SK-N-SH (cell line): ENCODE data around the gene HOXC11. TPM values are rescaled to one million over a fixed set of nuclear protein-coding genes. Genes with fewer than 3 reads are reported as not detected.

ENCODE experiments used
- CTCF ChIA-PET: fragments of 300-600, 350-600 bp; formaldehyde crosslinking; extraction: SDS; loops from one replicate; lab custom pipeline; 2021; lab: Yijun Ruan, JAX
- POLR2A ChIA-PET: fragments of 350-600 bp; sonication (Branson Sonifier 250); formaldehyde crosslinking; extraction: SDS; loops from one replicate; lab custom pipeline; 2020; ENCODE audit warnings: antibody characterized with exemption, inconsistent platforms; lab: Yijun Ruan, JAX
- DNase-seq: peaks from one replicate; pipeline ENCODE4 v3.0.0; 2012
- H2AFZ ChIP-seq: fragments of 200-600 bp; sonication (generic); 2 replicates; pipeline ENCODE4 v1.8.1; 2016; ENCODE audit warnings: antibody characterized with exemption, mild to moderate bottlenecking, low read depth
- H3F3A ChIP-seq: fragments of 200-600 bp; sonication (generic); replicated peaks from 2 replicates; pipeline ENCODE3; 2016; ENCODE audit warnings: antibody characterized with exemption, mild to moderate bottlenecking; ENCODE audit not compliant: insufficient read depth
- H3K27ac ChIP-seq, 2 experiments: fragments of 200-500 bp in 1 of 2; fragments of 200-600 bp in 1 of 2; sonication (Bioruptor generic) in 1 of 2; sonication (generic), shearing (Covaris generic) in 1 of 2; 2 replicates each; pipeline versions ENCODE4 v1.5.1 to v1.6.1; 2014 to 2016; ENCODE audit warnings: low read depth in 2 of 2, inconsistent platforms in 1 of 2, low read length in 1 of 2, mild to moderate bottlenecking in 1 of 2, mixed read lengths in 1 of 2
- H3K27me3 ChIP-seq: fragments of 200-600 bp; sonication (generic), shearing (Covaris generic); 2 replicates; pipeline ENCODE4 v1.6.1; 2016; ENCODE audit warnings: mixed run types; ENCODE audit not compliant: insufficient read depth
- H3K36me3 ChIP-seq, 2 experiments: fragments of 200-500 bp in 1 of 2; fragments of 200-600 bp in 1 of 2; sonication (Bioruptor generic) in 1 of 2; sonication (generic) in 1 of 2; replicated peaks in 1 of 2; 2 replicates each; pipeline versions ENCODE3 to v1.5.1; 2014 to 2016; ENCODE audit warnings: low read length in 1 of 2, mild to moderate bottlenecking in 1 of 2; ENCODE audit not compliant: insufficient read depth in 2 of 2, control insufficient read depth in 1 of 2
- H3K4me1 ChIP-seq, 2 experiments: fragments of 200-500 bp in 1 of 2; fragments of 200-600 bp in 1 of 2; sonication (Bioruptor generic) in 1 of 2; sonication (generic), shearing (Covaris generic) in 1 of 2; 2 replicates each; pipeline versions ENCODE4 v1.5.1 to v1.6.1; 2014 to 2016; ENCODE audit warnings: low read depth in 1 of 2, low read length in 1 of 2, mixed run types in 1 of 2; ENCODE audit not compliant: insufficient read depth in 2 of 2, control insufficient read depth in 1 of 2
- H3K4me2 ChIP-seq: fragments of 200-600 bp; sonication (generic), shearing (Covaris generic); 2 replicates; pipeline ENCODE4 v1.6.1; 2017; ENCODE audit warnings: mixed run types
- H3K4me3 ChIP-seq, 2 experiments: fragments of 200-500 bp in 1 of 2; fragments of 200-600 bp in 1 of 2; sonication (Bioruptor generic) in 1 of 2; sonication (generic), shearing (Covaris generic) in 1 of 2; 2 replicates each; pipeline versions ENCODE4 v1.5.1 to v1.8.1; 2014 to 2016; ENCODE audit warnings: low read depth in 2 of 2, inconsistent platforms in 1 of 2, low read length in 1 of 2, mild to moderate bottlenecking in 1 of 2, mixed read lengths in 1 of 2, moderate library complexity in 1 of 2
- H3K79me2 ChIP-seq: fragments of 200-600 bp; sonication (generic); 2 replicates; pipeline ENCODE4 v1.8.1; 2017; ENCODE audit warnings: mild to moderate bottlenecking; ENCODE audit not compliant: insufficient read depth
- H3K9ac ChIP-seq: fragments of 200-600 bp; sonication (generic); 2 replicates; pipeline ENCODE4 v1.6.1; 2017; ENCODE audit warnings: mixed run types
- H3K9me2 ChIP-seq: fragments of 200-600 bp; sonication (generic); 2 replicates; pipeline ENCODE4 v1.6.1; 2017; ENCODE audit warnings: mixed run types
- H3K9me3 ChIP-seq: fragments of 200-600 bp; sonication (generic); 2 replicates; pipeline ENCODE4 v1.6.1; 2017; ENCODE audit warnings: mixed run types, mild to moderate bottlenecking, moderate library complexity
- H4K20me1 ChIP-seq: fragments of 200-600 bp; sonication (generic); 2 replicates; pipeline ENCODE4 v1.6.1; 2017; ENCODE audit warnings: mild to moderate bottlenecking, mixed run types; ENCODE audit not compliant: insufficient read depth
- EP300 ChIP-seq, 2 experiments: IDR thresholded peaks; 2 replicates each; pipeline versions ENCODE4 v1.4.0 to v1.6.1; 2012; ENCODE audit warnings: borderline replicate concordance in 1 of 2, low read depth in 1 of 2, low read length in 1 of 2
- FOXJ3 ChIP-seq: sonication (generic); formaldehyde crosslinking; IDR thresholded peaks from 2 replicates; pipeline ENCODE4 v1.5.1; 2020; ENCODE audit warnings: mild to moderate bottlenecking, missing genetic modification reagents
- MEF2A ChIP-seq: IDR thresholded peaks from 2 replicates; pipeline ENCODE4 v1.4.0; 2012; ENCODE audit warnings: low read depth, borderline replicate concordance
- NFIC ChIP-seq: IDR thresholded peaks from 2 replicates; pipeline ENCODE4 v1.4.0; 2012; ENCODE audit warnings: borderline replicate concordance
- RAD21 ChIP-seq: IDR thresholded peaks from 2 replicates; pipeline ENCODE4 v1.6.1; 2012; ENCODE audit warnings: mild to moderate bottlenecking, low read length
- RCOR1 ChIP-seq: fragments of 150-350 bp; IDR thresholded peaks from 2 replicates; pipeline ENCODE4 v1.6.1; 2017; ENCODE audit warnings: antibody characterized with exemption, low read length
- SIN3A ChIP-seq: IDR thresholded peaks from 2 replicates; pipeline ENCODE4 v1.6.1; 2012; ENCODE audit warnings: low read depth, mild to moderate bottlenecking, low read length, moderate library complexity, borderline replicate concordance
- SMC3 ChIP-seq: IDR thresholded peaks from 2 replicates; pipeline ENCODE4 v1.6.1; 2012; ENCODE audit warnings: low read depth, low read length, improper control_type of control experiment
- WGBS: methylation state at CpG from one replicate; pipeline ENCODE4 v1.1.6; 2017; ENCODE audit warnings: low lambda C conversion rate; 5-methylcytosine and 5-hydroxymethylcytosine counted together
- polyA plus RNA-seq, 3 experiments: library from polyadenylated mRNA; depleted of rRNA; stranded (reverse); fragments of >200 nt; gene quantifications; 2 replicates each; pipeline ENCODE4 v1.2.3, GENCODE V29; 2012
- TF ChIP-seq, protein P1 (sequence below): fragments of 150-350 bp; IDR thresholded peaks from 2 replicates; pipeline ENCODE4 v1.6.1; 2016; ENCODE audit warnings: mild to moderate bottlenecking, low read depth, low read length
- TF ChIP-seq, protein P2 (sequence below): IDR thresholded peaks from 2 replicates; pipeline ENCODE4 v1.4.0; 2012; ENCODE audit warnings: low read depth, borderline replicate concordance
- TF ChIP-seq, protein P3 (sequence below): IDR thresholded peaks from 2 replicates; pipeline ENCODE4 v1.4.0; 2012; ENCODE audit warnings: low read depth, borderline replicate concordance
- TF ChIP-seq, protein P4 (sequence below): IDR thresholded peaks from 2 replicates; pipeline ENCODE4; 2012

Gene HOXC11
- polyA plus RNA-seq, 1 of the 3 experiments (the other 2 are of a cell fraction), result not detected

DNA sequence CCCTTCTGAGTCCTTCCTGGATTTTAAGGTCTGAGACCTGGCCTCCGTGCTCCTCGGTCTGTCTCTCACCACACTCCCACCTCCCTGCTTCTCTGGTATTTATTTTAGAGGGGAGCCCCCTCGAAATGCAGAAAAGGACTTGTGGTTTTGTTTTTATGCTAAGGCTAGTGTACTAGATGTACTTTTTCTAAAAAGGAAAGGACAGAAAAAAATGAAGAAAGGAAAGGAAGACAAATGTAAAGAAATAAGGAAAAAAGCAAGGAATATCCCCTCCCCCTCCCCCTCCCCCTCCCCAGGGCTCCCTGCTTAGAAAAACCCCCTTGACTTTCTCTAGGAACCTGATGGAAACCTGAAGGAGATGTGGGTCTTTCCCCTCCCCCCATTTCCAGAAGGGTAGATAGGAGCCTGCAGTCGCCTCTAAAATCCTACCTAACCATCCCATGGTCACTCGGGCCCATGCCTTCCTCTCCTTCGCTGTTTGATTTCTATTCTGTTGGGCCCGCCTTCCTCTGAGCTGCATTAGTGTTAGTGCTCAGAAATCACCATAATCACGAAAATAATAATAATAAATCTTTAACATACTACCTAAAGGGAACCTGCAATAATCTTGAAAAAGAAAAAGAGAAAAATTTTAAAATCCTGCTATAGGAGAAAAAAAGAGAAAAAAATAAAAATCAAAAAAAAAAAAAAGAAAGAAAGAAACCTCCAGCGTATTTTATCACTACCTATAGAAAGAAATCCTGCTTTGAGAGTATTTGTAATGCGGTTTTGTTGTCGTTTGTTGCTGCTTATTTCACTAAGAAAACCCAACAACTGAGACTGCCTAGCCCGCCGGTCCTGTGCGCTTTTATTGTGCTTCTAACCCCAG is 39.0 kb downstream of the HOXC11 start:
- peaks cover 8% of the 10 kb centered on the region for H3F3A ChIP-seq
- POLR2A ChIA-PET, result interaction anchor here (1.1 kb wide), 1 partner anchor 184 kb away, joined by 3 read pairs; no protein-coding TSS in a partner anchor
- TF ChIP-seq, protein P1, sequence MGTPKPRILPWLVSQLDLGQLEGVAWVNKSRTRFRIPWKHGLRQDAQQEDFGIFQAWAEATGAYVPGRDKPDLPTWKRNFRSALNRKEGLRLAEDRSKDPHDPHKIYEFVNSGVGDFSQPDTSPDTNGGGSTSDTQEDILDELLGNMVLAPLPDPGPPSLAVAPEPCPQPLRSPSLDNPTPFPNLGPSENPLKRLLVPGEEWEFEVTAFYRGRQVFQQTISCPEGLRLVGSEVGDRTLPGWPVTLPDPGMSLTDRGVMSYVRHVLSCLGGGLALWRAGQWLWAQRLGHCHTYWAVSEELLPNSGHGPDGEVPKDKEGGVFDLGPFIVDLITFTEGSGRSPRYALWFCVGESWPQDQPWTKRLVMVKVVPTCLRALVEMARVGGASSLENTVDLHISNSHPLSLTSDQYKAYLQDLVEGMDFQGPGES, result no peak
- TF ChIP-seq, protein P2, sequence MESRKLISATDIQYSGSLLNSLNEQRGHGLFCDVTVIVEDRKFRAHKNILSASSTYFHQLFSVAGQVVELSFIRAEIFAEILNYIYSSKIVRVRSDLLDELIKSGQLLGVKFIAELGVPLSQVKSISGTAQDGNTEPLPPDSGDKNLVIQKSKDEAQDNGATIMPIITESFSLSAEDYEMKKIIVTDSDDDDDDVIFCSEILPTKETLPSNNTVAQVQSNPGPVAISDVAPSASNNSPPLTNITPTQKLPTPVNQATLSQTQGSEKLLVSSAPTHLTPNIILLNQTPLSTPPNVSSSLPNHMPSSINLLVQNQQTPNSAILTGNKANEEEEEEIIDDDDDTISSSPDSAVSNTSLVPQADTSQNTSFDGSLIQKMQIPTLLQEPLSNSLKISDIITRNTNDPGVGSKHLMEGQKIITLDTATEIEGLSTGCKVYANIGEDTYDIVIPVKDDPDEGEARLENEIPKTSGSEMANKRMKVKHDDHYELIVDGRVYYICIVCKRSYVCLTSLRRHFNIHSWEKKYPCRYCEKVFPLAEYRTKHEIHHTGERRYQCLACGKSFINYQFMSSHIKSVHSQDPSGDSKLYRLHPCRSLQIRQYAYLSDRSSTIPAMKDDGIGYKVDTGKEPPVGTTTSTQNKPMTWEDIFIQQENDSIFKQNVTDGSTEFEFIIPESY, result no peak
- TF ChIP-seq, protein P3, sequence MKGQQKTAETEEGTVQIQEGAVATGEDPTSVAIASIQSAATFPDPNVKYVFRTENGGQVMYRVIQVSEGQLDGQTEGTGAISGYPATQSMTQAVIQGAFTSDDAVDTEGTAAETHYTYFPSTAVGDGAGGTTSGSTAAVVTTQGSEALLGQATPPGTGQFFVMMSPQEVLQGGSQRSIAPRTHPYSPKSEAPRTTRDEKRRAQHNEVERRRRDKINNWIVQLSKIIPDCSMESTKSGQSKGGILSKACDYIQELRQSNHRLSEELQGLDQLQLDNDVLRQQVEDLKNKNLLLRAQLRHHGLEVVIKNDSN, result no peak
- TF ChIP-seq RCOR1 (no peak), RAD21 (no peak), MEF2A (no peak)
- H3K27me3 ChIP-seq, result no peaks in the 10 kb centered on the region
- H3K36me3 ChIP-seq, result no peaks in the 10 kb centered on the region
- H2AFZ ChIP-seq, result no peak overlapping the region
- H3K4me1 ChIP-seq, result peaks cover 0 to 23% of the 10 kb centered on the region in 2 experiments; a peak in 1 of 4 replicates
- no peaks in the 10 kb centered on the region for H3K9me2 ChIP-seq
- CTCF ChIA-PET, result interaction anchor here (1.0 to 24.5 kb wide), 6 partner anchors 21 to 203 kb away, joined by 3 to 568 read pairs (median 6); partner anchors contain the start of genes HOXC10, HOXC5 and SMUG1
- no peak overlapping the region for H3K4me3 ChIP-seq
- 84% methylated on average over 14 of the region's 14 CpGs for WGBS
- no peaks in the 10 kb centered on the region for H3K9me3 ChIP-seq
- H4K20me1 ChIP-seq, result no peaks in the 10 kb centered on the region
- no peak overlapping the region for H3K9ac ChIP-seq
- H3K4me2 ChIP-seq, result no peak overlapping the region
- no peak overlapping the region for H3K27ac ChIP-seq
- no peaks in the 10 kb centered on the region for H3K79me2 ChIP-seq
- no peak for DNase-seq

DNA sequence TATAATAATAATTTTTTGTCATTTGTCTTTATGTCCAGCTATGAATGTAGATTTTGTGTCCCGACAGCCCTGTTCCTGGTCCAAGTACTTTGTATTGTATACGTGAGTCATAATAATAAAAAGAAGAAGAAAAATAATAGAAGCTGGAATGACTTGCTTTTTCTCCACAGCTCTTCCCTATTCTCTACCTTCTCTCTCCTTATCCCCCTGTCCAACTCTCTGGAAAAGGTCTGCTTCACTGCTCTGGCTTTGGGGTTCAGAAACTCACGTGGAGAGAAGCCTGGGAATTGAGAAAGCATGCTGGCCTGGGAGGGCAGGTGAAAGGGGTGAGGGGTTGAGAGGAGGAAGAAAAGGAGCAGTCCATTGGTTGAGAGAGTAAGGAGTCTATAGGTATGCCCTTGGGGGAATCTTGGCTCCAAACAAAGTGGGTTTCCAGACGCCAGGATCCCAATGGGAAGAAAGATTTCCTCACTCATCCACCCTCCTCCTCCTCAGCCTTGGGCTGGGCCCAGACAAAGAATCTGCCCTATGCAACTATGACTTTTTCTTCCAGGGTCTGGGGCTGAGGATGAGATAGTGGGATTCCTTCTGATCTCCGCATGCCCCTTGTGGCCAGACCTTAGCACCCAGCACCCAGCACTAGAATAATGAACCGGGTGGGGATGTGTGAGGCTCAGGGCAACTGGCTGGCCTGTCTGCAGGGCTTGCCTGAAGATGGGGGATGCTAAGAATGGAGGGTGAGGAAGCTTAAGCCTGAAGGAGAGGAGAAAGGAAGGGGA is 39.9 kb downstream of the HOXC11 start:
- 85% methylated on average over 6 of the region's 6 CpGs for WGBS
- Histone ChIP-seq H3K9me3 (no peaks in the 10 kb centered on the region), H2AFZ (no peak overlapping the region), H3K4me3 (no peak overlapping the region), H3F3A (peaks cover 11% of the 10 kb centered on the region), H3K27ac (no peak overlapping the region), H3K27me3 (no peaks in the 10 kb centered on the region), H4K20me1 (no peaks in the 10 kb centered on the region), H3K4me2 (no peak overlapping the region), H3K4me1 (peaks cover 0 to 23% of the 10 kb centered on the region in 2 experiments; a peak in 1 of 4 replicates), H3K79me2 (peaks cover 3% of the 10 kb centered on the region; the same call in 1 of the 2 replicates), H3K9ac (no peak overlapping the region), H3K9me2 (no peaks in the 10 kb centered on the region), H3K36me3 (no peaks in the 10 kb centered on the region)
- ChIA-PET POLR2A (no interaction called here), CTCF (interaction anchor here (1.0 to 24.5 kb wide), 8 partner anchors 11 to 204 kb away, joined by 3 to 568 read pairs (median 5); partner anchors contain the start of genes HOXC10, HOXC5 and SMUG1)
- TF ChIP-seq, protein P4, sequence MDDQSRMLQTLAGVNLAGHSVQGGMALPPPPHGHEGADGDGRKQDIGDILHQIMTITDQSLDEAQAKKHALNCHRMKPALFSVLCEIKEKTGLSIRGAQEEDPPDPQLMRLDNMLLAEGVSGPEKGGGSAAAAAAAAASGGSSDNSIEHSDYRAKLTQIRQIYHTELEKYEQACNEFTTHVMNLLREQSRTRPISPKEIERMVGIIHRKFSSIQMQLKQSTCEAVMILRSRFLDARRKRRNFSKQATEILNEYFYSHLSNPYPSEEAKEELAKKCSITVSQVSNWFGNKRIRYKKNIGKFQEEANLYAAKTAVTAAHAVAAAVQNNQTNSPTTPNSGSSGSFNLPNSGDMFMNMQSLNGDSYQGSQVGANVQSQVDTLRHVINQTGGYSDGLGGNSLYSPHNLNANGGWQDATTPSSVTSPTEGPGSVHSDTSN, result no peak
- TF ChIP-seq, protein P3, result no peak
- TF ChIP-seq EP300 (IDR thresholded peaks at IDR 0.05; ENCODE audit: borderline replicate concordance in 1 of 2, low read depth in 1 of 2, low read length in 1 of 2), result no peak
- TF ChIP-seq SIN3A, result no peak
- TF ChIP-seq RAD21, result no peak
- TF ChIP-seq, protein P2, result no peak
- TF ChIP-seq NFIC, result no peak
- TF ChIP-seq SMC3, result no peak
- TF ChIP-seq FOXJ3 (CRISPR knock-in tag), result no peak
- no peak for DNase-seq
